SKM-1 (cell line): ENCODE results near the gene ID3.

Source experiments
- DNase-seq: peaks from one replicate; lab custom pipeline; 2025; ENCODE audit not compliant: unreplicated experiment; lab: John Stamatoyannopoulos, UW

Gene ID3

GRCh38 chr1:23528250-23528978 lies 30.9 kb downstream of the ID3 start:
- DNase-seq: no peak

GRCh38 chr1:23527900-23528249 lies 31.4 kb downstream of the ID3 start:
- no peak for DNase-seq

GRCh38 chr1:23527366-23527765 lies 31.9 kb downstream of the ID3 start:
- DNase-seq: no peak

- no peak for DNase-seq
Observed at GRCh38 chr1:23526329-23527041, 32.8 kb downstream of the ID3 start.

GRCh38 chr1:23525558-23526250 lies 33.6 kb downstream of the ID3 start:
- no peak for DNase-seq

GRCh38 chr1:23524716-23525401 lies 34.4 kb downstream of the ID3 start:
- no peak for DNase-seq

- DNase-seq: no peak
Observed at GRCh38 chr1:23524163-23524562, 35.1 kb downstream of the ID3 start.

- DNase-seq: no peak
Observed at GRCh38 chr1:23522244-23522982, 36.9 kb downstream of the ID3 start.

- DNase-seq: no peak
Observed at GRCh38 chr1:23521588-23521987, 37.7 kb downstream of the ID3 start.

- no peak for DNase-seq
Observed at GRCh38 chr1:23517581-23517980, 41.7 kb downstream of the ID3 start.

GRCh38 chr1:23515905-23516304 lies 43.4 kb downstream of the ID3 start:
- no peak for DNase-seq

- DNase-seq: no peak
Observed at GRCh38 chr1:23514111-23514679, 45.1 kb downstream of the ID3 start.

GRCh38 chr1:23509896-23510295 lies 49.4 kb downstream of the ID3 start:
- no peak for DNase-seq
